Smooth muscle cell (in vitro differentiated cells): ENCODE data around the gene USE1. TPM values are rescaled to one million over a fixed set of nuclear protein-coding genes. Genes with fewer than 3 reads are reported as not detected.

Source experiments
- DNase-seq: peaks from one replicate; lab custom pipeline; 2025; ENCODE audit not compliant: unreplicated experiment; lab: John Stamatoyannopoulos, UW
- H2AFZ ChIP-seq: fragments of 200-600 bp; sonication (generic); 2 replicates; pipeline ENCODE4 v1.6.0; 2016; ENCODE audit warnings: antibody characterized with exemption, low read depth, mild to moderate bottlenecking
- H3F3A ChIP-seq: fragments of 200-600 bp; sonication (generic); 2 replicates; pipeline ENCODE4 v1.6.0; 2017; ENCODE audit warnings: antibody characterized with exemption, low read depth
- H3K27ac ChIP-seq: fragments of 200-600 bp; sonication (generic); 2 replicates; pipeline ENCODE4 v1.5.1; 2016; ENCODE audit warnings: low read depth, mild to moderate bottlenecking
- H3K27me3 ChIP-seq: fragments of 200-600 bp; sonication (generic); 2 replicates; pipeline ENCODE4 v1.6.1; 2016; ENCODE audit warnings: low read depth, mild to moderate bottlenecking
- H3K36me3 ChIP-seq: fragments of 200-600 bp; sonication (generic); 2 replicates; pipeline ENCODE4 v1.5.1; 2016; ENCODE audit warnings: low read depth
- H3K4me1 ChIP-seq: fragments of 200-600 bp; sonication (generic); 2 replicates; pipeline ENCODE4 v1.5.1; 2016; ENCODE audit warnings: low read depth
- H3K4me2 ChIP-seq: fragments of 200-600 bp; sonication (generic); 2 replicates; pipeline ENCODE4 v1.6.0; 2016; ENCODE audit warnings: mild to moderate bottlenecking
- H3K4me3 ChIP-seq: fragments of 200-600 bp; sonication (generic); 2 replicates; pipeline ENCODE4 v1.5.1; 2016; ENCODE audit warnings: mild to moderate bottlenecking
- H3K79me2 ChIP-seq: fragments of 200-600 bp; sonication (generic); 2 replicates; pipeline ENCODE4 v1.6.0; 2016; ENCODE audit warnings: low read depth, mild to moderate bottlenecking
- H3K9ac ChIP-seq: fragments of 200-600 bp; sonication (generic); 2 replicates; pipeline ENCODE4 v1.6.0; 2016; ENCODE audit warnings: low read depth
- H3K9me3 ChIP-seq: fragments of 200-600 bp; sonication (generic); replicated peaks from 2 replicates; pipeline ENCODE4 v1.5.1; 2016; ENCODE audit warnings: low read depth
- H4K20me1 ChIP-seq: fragments of 200-600 bp; sonication (generic); 2 replicates; pipeline ENCODE4 v1.6.0; 2016; ENCODE audit warnings: low read depth
- WGBS: methylation state at CpG from one replicate; pipeline ENCODE4 v1.1.7; 2016; ENCODE audit warnings: low lambda C conversion rate; 5-methylcytosine and 5-hydroxymethylcytosine counted together
- polyA plus RNA-seq: library from polyadenylated mRNA; unstranded; fragments of >200 nt; fragmentation: Nextera tagmentation; extraction: Ambion mirVana; gene quantifications from 2 replicates; pipeline ENCODE4 v1.2.1, GENCODE V29; 2016
- total RNA-seq: library from RNA; depleted of rRNA; stranded (reverse); fragments of >200 nt; gene quantifications from 2 replicates; pipeline ENCODE4 v1.2.3, GENCODE V29; 2014
- TF ChIP-seq, protein P1 (sequence below): fragments of 200-600 bp; sonication (generic); IDR thresholded peaks from 2 replicates; pipeline ENCODE4 v1.5.1; 2017; ENCODE audit warnings: borderline replicate concordance, mild to moderate bottlenecking, antibody characterized with exemption; ENCODE audit not compliant: insufficient read depth, poor library complexity, severe bottlenecking

USE1 gene
- total and polyA plus RNA-seq, 2 experiments from 2014 or later: 16.4 to 28.8 TPM

- H4K20me1 ChIP-seq: peaks cover 10% of the 10 kb centered on the region
- WGBS: 55% methylated on average over 21 of the region's 21 CpGs
- no peaks in the 10 kb centered on the region for H3K36me3 ChIP-seq
- no peaks in the 10 kb centered on the region for H3F3A ChIP-seq
- H3K9me3 ChIP-seq: no peaks in the 10 kb centered on the region
- TF ChIP-seq, protein P1, sequence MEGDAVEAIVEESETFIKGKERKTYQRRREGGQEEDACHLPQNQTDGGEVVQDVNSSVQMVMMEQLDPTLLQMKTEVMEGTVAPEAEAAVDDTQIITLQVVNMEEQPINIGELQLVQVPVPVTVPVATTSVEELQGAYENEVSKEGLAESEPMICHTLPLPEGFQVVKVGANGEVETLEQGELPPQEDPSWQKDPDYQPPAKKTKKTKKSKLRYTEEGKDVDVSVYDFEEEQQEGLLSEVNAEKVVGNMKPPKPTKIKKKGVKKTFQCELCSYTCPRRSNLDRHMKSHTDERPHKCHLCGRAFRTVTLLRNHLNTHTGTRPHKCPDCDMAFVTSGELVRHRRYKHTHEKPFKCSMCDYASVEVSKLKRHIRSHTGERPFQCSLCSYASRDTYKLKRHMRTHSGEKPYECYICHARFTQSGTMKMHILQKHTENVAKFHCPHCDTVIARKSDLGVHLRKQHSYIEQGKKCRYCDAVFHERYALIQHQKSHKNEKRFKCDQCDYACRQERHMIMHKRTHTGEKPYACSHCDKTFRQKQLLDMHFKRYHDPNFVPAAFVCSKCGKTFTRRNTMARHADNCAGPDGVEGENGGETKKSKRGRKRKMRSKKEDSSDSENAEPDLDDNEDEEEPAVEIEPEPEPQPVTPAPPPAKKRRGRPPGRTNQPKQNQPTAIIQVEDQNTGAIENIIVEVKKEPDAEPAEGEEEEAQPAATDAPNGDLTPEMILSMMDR: no peak
- peak overlapping the region; percentile 80 for H3K27ac ChIP-seq
- no peak for DNase-seq
- H3K4me1 ChIP-seq: peaks cover 24% of the 10 kb centered on the region
- H3K4me2 ChIP-seq: peak overlapping the region; percentile 22
- peaks cover 21% of the 10 kb centered on the region for H3K79me2 ChIP-seq
- H3K9ac ChIP-seq: no peak overlapping the region
- no peaks in the 10 kb centered on the region for H3K27me3 ChIP-seq
- no peak overlapping the region for H2AFZ ChIP-seq
- H3K4me3 ChIP-seq: no peak overlapping the region
These were observed 33.0 kb downstream of the USE1 start for GRCh38 chr19:17248011-17248776.

DNA sequence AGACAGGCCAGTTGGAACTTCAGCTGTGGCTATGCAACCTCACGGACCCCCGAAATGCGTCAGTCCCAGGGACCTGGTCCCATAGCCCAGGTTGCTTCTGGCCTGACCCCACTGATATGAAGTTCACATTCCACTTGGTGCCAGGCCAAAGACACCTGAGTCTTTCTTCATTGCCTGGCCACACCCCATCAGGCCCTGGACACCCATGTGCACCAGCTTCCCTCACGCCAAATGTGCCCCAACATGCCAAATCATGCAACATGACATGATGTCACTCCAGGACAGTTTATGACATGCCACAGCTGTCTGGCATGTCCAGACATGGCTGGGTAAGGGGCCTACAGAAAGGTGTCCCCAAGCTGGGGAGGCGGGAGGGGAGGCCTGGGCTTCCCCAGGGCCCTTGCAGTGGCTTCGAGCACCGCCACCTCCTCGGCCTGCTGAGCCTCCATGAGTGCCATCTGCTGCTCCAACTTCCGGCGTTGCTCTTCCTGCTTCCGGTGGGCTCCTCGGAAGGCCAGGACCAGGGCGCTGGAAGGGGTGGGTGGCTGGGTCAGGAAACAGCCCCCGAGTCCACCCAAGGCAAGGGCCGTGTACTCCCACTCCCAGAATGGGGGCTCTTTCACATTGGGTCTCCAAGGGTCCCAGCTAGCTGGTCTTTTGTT lies 34.9 kb downstream of the USE1 start:
- no peak overlapping the region for H3K4me3 ChIP-seq
- peaks cover 24% of the 10 kb centered on the region for H3K4me1 ChIP-seq
- 96% methylated on average over 15 of the region's 15 CpGs for WGBS
- H3K36me3 ChIP-seq: no peaks in the 10 kb centered on the region
- H3K79me2 ChIP-seq: peaks cover 2% of the 10 kb centered on the region
- no peak overlapping the region for H3K4me2 ChIP-seq
- no peak overlapping the region for H2AFZ ChIP-seq
- no peaks in the 10 kb centered on the region for H3F3A ChIP-seq
- peak overlapping the region; percentile 73 for H3K27ac ChIP-seq
- H3K9me3 ChIP-seq: no peaks in the 10 kb centered on the region
- no peak for DNase-seq
- no peaks in the 10 kb centered on the region for H4K20me1 ChIP-seq
- TF ChIP-seq, protein P1: no peak
- no peak overlapping the region for H3K9ac ChIP-seq
- no peaks in the 10 kb centered on the region for H3K27me3 ChIP-seq

- Histone ChIP-seq H3K4me1 (no peaks in the 10 kb centered on the region), H3K79me2 (no peaks in the 10 kb centered on the region), H2AFZ (no peak overlapping the region), H3K27ac (no peak overlapping the region), H4K20me1 (no peaks in the 10 kb centered on the region), H3K36me3 (no peaks in the 10 kb centered on the region), H3K4me2 (no peak overlapping the region), H3F3A (no peaks in the 10 kb centered on the region), H3K9me3 (no peaks in the 10 kb centered on the region), H3K9ac (no peak overlapping the region), H3K27me3 (no peaks in the 10 kb centered on the region), H3K4me3 (no peak overlapping the region)
- no peak for DNase-seq
- 91% methylated on average over 10 of the region's 10 CpGs for WGBS
- TF ChIP-seq, protein P1: no peak
These were observed 39.5 kb downstream of the USE1 start for GRCh38 chr19:17254636-17255035.
